Keratinocyte (primary cell): ENCODE data around the gene GALNT6. TPM values are rescaled to one million over a fixed set of nuclear protein-coding genes. Genes with fewer than 3 reads are reported as not detected.

Experiments used
- DNase-seq: peaks from one replicate; pipeline ENCODE4 v3.0.0-alpha.2; 2011; ENCODE audit warnings: low read depth, missing footprints, low spot score
- FAIRE-seq: peaks from 2 replicates; lab custom pipeline; 2011; peaks lifted over from hg19 to GRCh38; lab: Jason Lieb, UNC
- H2AFZ ChIP-seq: 2 replicates; pipeline ENCODE4 v1.6.0; 2012; ENCODE audit warnings: low read length, control low read depth, inconsistent platforms; ENCODE audit not compliant: control insufficient read depth
- H3K27ac ChIP-seq: 2 replicates; pipeline ENCODE4 v1.5.1; 2011; ENCODE audit warnings: low read length; ENCODE audit not compliant: control insufficient read depth, insufficient read depth
- H3K27me3 ChIP-seq: 3 replicates; pipeline ENCODE4 v1.6.0; 2011; ENCODE audit warnings: low read length; ENCODE audit not compliant: control insufficient read depth, insufficient read depth; ENCODE audit errors: extremely low read depth
- H3K36me3 ChIP-seq, 2 experiments: 2 replicates in 1 of 2; 3 replicates in 1 of 2; pipeline ENCODE4 v1.5.1; 2011; ENCODE audit warnings: low read length in 2 of 2, mild to moderate bottlenecking in 1 of 2; ENCODE audit not compliant: control insufficient read depth in 2 of 2, insufficient read depth in 2 of 2; ENCODE audit errors: extremely low read depth in 1 of 2
- H3K4me1 ChIP-seq: 3 replicates; pipeline ENCODE4 v1.5.1; 2011; ENCODE audit warnings: low read length; ENCODE audit not compliant: control insufficient read depth, insufficient read depth; ENCODE audit errors: extremely low read depth
- H3K4me2 ChIP-seq: 3 replicates; pipeline ENCODE4 v1.6.0; 2011; ENCODE audit warnings: low read depth, low read length; ENCODE audit not compliant: control insufficient read depth, insufficient read depth; ENCODE audit errors: extremely low read depth
- H3K4me3 ChIP-seq, 3 experiments: fragments of 200-600 bp in 1 of 3; sonication (generic) in 1 of 3; 2 replicates in 2 of 3; 3 replicates in 1 of 3; pipeline ENCODE4 v1.5.1; 2011 to 2016; ENCODE audit warnings: low read length in 3 of 3, mild to moderate bottlenecking in 3 of 3, control low read depth in 2 of 3, inconsistent platforms in 1 of 3, low read depth in 1 of 3, mixed read lengths in 1 of 3, mixed run types in 1 of 3, moderate library complexity in 1 of 3; ENCODE audit not compliant: control insufficient read depth in 2 of 3, insufficient read depth in 2 of 3; ENCODE audit errors: extremely low read depth in 1 of 3
- H3K79me2 ChIP-seq: 2 replicates; pipeline ENCODE4 v1.6.0; 2012; ENCODE audit warnings: low read length; ENCODE audit not compliant: control insufficient read depth, insufficient read depth
- H3K9ac ChIP-seq: 3 replicates; pipeline ENCODE4 v1.6.0; 2011; ENCODE audit warnings: low read length; ENCODE audit not compliant: control insufficient read depth, insufficient read depth; ENCODE audit errors: extremely low read depth
- H3K9me1 ChIP-seq: 3 replicates; pipeline ENCODE4 v1.6.0; 2011; ENCODE audit warnings: low read length; ENCODE audit not compliant: control insufficient read depth, insufficient read depth; ENCODE audit errors: extremely low read depth
- H3K9me3 ChIP-seq: 2 replicates; pipeline ENCODE4 v1.5.1; 2012; ENCODE audit warnings: low read depth, low read length; ENCODE audit not compliant: control insufficient read depth
- H4K20me1 ChIP-seq: 3 replicates; pipeline ENCODE4 v1.6.0; 2011; ENCODE audit warnings: low read length; ENCODE audit not compliant: control insufficient read depth, insufficient read depth; ENCODE audit errors: extremely low read depth
- CTCF ChIP-seq, 3 experiments: IDR thresholded peaks in 1 of 3; conservative IDR thresholded peaks in 1 of 3; optimal IDR thresholded peaks in 1 of 3; 2 replicates in 2 of 3; 3 replicates in 1 of 3; pipeline versions ENCODE3 to v1.5.1; 2011; ENCODE audit warnings: low read length in 3 of 3, mild to moderate bottlenecking in 3 of 3, moderate library complexity in 2 of 3, control low read depth in 1 of 3, inconsistent platforms in 1 of 3; ENCODE audit not compliant: insufficient read depth in 2 of 3; ENCODE audit errors: extremely low read depth in 1 of 3
- EZH2 ChIP-seq: IDR thresholded peaks from one replicate; pipeline ENCODE4 v1.6.1; 2012; ENCODE audit warnings: inconsistent platforms, mild to moderate bottlenecking, low read length, moderate library complexity
- dilution Hi-C: fragments of 300-500 bp; cut with MboI; formaldehyde crosslinking; loops from one replicate; pipeline ENCODE4 v1.7.0; 2020; ENCODE audit warnings: low sequenced_read_pairs; ENCODE audit not compliant: extremely low pct_ligation_motif_present
- polyA plus RNA-seq, 5 experiments: library from polyadenylated mRNA; depleted of rRNA in 3 of 5; stranded (reverse) in 3 of 5; stranded (forward) in 1 of 5; unstranded in 1 of 5; fragments of >200 nt; gene quantifications; 1 replicate in 1 of 5; 2 replicates in 3 of 5; 3 replicates in 1 of 5; pipeline versions ENCODE4 v1.2.1 to v1.2.3, GENCODE V29; 2011 to 2012; ENCODE audit warnings: missing spikeins in 2 of 5, low read depth in 1 of 5, low replicate concordance in 1 of 5

Gene GALNT6
- polyA plus RNA-seq, 1 donor (not counting 4 experiments of a cell fraction or from before 2014, with no cell fraction given), result 42.7 TPM

- Histone ChIP-seq H3K4me1 (peaks cover 31% of the 10 kb centered on the region), H3K4me3 (no peak overlapping the region), H3K27ac (no peak overlapping the region), H3K36me3 (peaks cover 18 to 33% of the 10 kb centered on the region in 2 experiments), H4K20me1 (peaks cover 3% of the 10 kb centered on the region), H3K9ac (no peak overlapping the region), H3K4me2 (no peak overlapping the region), H3K27me3 (no peaks in the 10 kb centered on the region), H3K9me1 (no peaks in the 10 kb centered on the region), H3K9me3 (no peaks in the 10 kb centered on the region), H2AFZ (no peak overlapping the region), H3K79me2 (peaks cover 5% of the 10 kb centered on the region)
- DNase-seq (no peak), FAIRE-seq (no peak)
- dilution Hi-C loops, result no loop called here
- no peak for TF ChIP-seq EZH2
Measured at GRCh38 chr12:51368640-51369517, 22.3 kb downstream of the GALNT6 start.

GRCh38 chr12:51365276-51365675 lies 25.9 kb downstream of the GALNT6 start:
- Histone ChIP-seq H3K9me3 (no peaks in the 10 kb centered on the region), H3K4me1 (peaks cover 12% of the 10 kb centered on the region), H3K4me3 (no peak overlapping the region), H3K27me3 (no peaks in the 10 kb centered on the region), H2AFZ (no peak overlapping the region), H3K9ac (no peak overlapping the region), H3K27ac (no peak overlapping the region), H3K79me2 (peaks cover 5% of the 10 kb centered on the region), H3K36me3 (peaks cover 35 to 37% of the 10 kb centered on the region in 2 experiments), H3K9me1 (no peaks in the 10 kb centered on the region), H4K20me1 (peaks cover 3% of the 10 kb centered on the region), H3K4me2 (no peak overlapping the region)
- TF ChIP-seq CTCF (optimal IDR thresholded peaks at IDR 0.05 in 1 of 3, IDR thresholded peaks at IDR 0.05 in 1 of 3, conservative IDR thresholded peaks at IDR 0.05 in 1 of 3; ENCODE audit: extremely low read depth in 1 of 3, insufficient read depth in 2 of 3, low read length in 3 of 3) (no peak), EZH2 (no peak)
- DNase-seq, result no peak
- FAIRE-seq, result no peak
- dilution Hi-C loops, result no loop called here
